SJCRH30 (cell line): ENCODE results near the gene CTH. TPM values are rescaled to one million over a fixed set of nuclear protein-coding genes. Genes with fewer than 3 reads are reported as not detected.
"Not testable (repeated sequence)": the region's sequence is repeated elsewhere in the genome, so short reads cannot be mapped to it uniquely, and the experiment has no call there.

Experiments used
- DNase-seq, 2 experiments: peaks; one replicate each; pipeline ENCODE4 v3.0.0-alpha.2; 2015 to 2020
- H3K27ac ChIP-seq: fragments of 250-450 bp; sonication (Bioruptor Pico); 2 replicates; pipeline ENCODE4 v1.5.1; 2020; ENCODE audit warnings: mild to moderate bottlenecking, moderate library complexity
- H3K27me3 ChIP-seq: fragments of 250-450 bp; sonication (Bioruptor Pico); 2 replicates; pipeline ENCODE4 v1.5.1; 2020; ENCODE audit warnings: mild to moderate bottlenecking, moderate library complexity
- H3K36me3 ChIP-seq: fragments of 250-450 bp; sonication (Bioruptor Pico); 2 replicates; pipeline ENCODE4 v1.5.1; 2020; ENCODE audit warnings: mild to moderate bottlenecking, moderate library complexity
- H3K4me1 ChIP-seq: fragments of 250-450 bp; sonication (Bioruptor Pico); 2 replicates; pipeline ENCODE4 v1.5.1; 2020; ENCODE audit warnings: mild to moderate bottlenecking, moderate library complexity
- H3K4me3 ChIP-seq: fragments of 250-450 bp; sonication (Bioruptor Pico); 2 replicates; pipeline ENCODE4 v1.5.1; 2020; ENCODE audit warnings: mild to moderate bottlenecking, moderate library complexity
- H3K9me3 ChIP-seq: fragments of 250-450 bp; sonication (Bioruptor Pico); replicated peaks from 2 replicates; pipeline ENCODE4 v1.5.1; 2020; ENCODE audit warnings: mild to moderate bottlenecking, moderate library complexity
- total RNA-seq: library from RNA; depleted of rRNA; stranded (reverse); fragments of >200 nt; shearing (Covaris generic); gene quantifications from 2 replicates; pipeline ENCODE4 v1.2.3, GENCODE V29; 2014

Gene CTH
- total RNA-seq, 1 experiment from 2014 or later = 3.5 TPM

DNA sequence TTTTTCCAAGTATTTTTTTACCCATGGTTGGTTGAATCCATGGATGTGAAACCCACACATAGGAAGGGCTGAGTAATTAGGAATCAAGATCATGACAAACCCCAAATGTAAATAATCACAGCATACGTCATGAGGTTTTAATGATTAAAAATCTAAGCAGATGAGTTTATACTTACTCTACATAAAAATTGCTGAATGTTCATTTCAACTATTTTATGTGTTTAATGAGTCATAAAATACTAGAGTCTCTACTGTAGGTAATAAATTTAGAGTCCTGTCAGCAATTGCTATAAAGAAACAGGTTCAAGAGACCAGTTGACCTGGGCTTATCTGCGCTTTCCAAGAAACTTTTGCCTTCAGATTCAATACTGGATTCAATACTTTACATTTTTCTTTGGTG lies 18.2 kb downstream of the CTH start:
- Histone ChIP-seq H3K36me3 (peaks cover 2% of the 10 kb centered on the region), H3K27me3 (no peaks in the 10 kb centered on the region), H3K4me1 (no peaks in the 10 kb centered on the region), H3K9me3 (no peaks in the 10 kb centered on the region), H3K27ac (no peak overlapping the region), H3K4me3 (no peak overlapping the region)
- DNase-seq = no peak

DNA sequence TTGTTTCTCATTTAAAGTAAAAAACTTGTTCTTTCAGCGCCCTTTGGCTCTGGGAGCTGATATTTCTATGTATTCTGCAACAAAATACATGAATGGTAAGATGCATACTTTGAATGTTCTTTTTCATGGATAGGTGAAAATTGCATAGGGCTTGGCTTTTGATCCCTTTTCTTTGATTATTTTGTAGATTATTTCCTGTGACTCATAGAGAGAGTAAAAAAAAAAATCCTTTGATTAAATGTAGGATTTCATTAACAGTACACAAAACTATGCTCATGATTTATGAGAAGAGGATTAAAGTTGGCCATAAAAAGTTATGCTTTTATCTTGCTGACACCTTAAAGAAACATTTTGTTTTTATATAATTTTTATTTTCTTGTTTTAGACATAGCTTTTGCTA lies 18.7 kb downstream of the CTH start:
- Histone ChIP-seq H3K4me1 (no peaks in the 10 kb centered on the region), H3K27ac (no peak overlapping the region), H3K36me3 (peaks cover 2% of the 10 kb centered on the region), H3K27me3 (no peaks in the 10 kb centered on the region), H3K9me3 (no peaks in the 10 kb centered on the region), H3K4me3 (no peak overlapping the region)
- DNase-seq = no peak

DNA sequence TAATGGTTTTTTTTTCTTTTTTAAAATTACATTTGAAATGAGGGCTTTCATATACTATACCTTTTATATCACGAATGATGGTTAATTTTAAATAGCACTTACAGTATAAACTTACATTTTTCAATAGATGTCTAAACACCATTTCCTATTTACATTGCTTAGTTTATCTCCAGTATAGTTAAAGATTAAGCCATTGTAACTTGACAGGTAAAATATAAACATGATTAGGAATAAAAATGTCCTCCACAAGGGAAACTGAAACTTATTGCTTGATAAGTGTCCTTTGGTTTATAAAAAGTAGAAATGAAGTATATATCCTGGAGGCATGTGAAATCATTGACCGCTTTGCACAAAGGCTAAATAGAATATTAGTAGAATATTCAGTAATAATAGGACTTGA lies 20.2 kb downstream of the CTH start:
- no peak overlapping the region for H3K4me3 ChIP-seq
- no peak for DNase-seq
- peaks cover 2% of the 10 kb centered on the region for H3K36me3 ChIP-seq
- no peaks in the 10 kb centered on the region for H3K9me3 ChIP-seq
- no peak overlapping the region for H3K27ac ChIP-seq
- H3K27me3 ChIP-seq = no peaks in the 10 kb centered on the region
- no peaks in the 10 kb centered on the region for H3K4me1 ChIP-seq

DNA sequence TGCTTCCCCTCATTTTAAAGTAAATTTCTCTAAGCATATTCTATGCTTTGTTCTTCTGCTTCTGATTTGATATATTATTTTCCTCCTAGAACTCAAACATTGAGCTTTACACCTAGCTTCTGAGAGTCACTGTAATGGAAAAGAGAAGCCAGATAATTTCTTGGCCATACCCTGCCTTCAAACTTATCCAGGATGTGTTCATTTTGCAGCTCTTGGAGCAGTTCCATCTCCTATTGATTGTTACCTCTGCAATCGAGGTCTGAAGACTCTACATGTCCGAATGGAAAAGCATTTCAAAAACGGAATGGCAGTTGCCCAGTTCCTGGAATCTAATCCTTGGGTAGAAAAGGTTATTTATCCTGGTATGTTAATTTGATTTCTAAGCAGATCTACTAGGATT lies 20.8 kb downstream of the CTH start:
- Histone ChIP-seq H3K4me1 (no peaks in the 10 kb centered on the region), H3K27me3 (no peaks in the 10 kb centered on the region), H3K9me3 (no peaks in the 10 kb centered on the region), H3K27ac (no peak overlapping the region), H3K4me3 (no peak overlapping the region), H3K36me3 (peaks cover 2% of the 10 kb centered on the region)
- no peak for DNase-seq

GRCh38 chr1:70434253-70434859 lies 23.3 kb downstream of the CTH start:
- H3K9me3 ChIP-seq = no peaks in the 10 kb centered on the region
- DNase-seq = no peak
- H3K27ac ChIP-seq = no peak overlapping the region
- H3K36me3 ChIP-seq = peaks cover 2% of the 10 kb centered on the region
- no peaks in the 10 kb centered on the region for H3K27me3 ChIP-seq
- H3K4me3 ChIP-seq = no peak overlapping the region
- H3K4me1 ChIP-seq = no peaks in the 10 kb centered on the region

DNA sequence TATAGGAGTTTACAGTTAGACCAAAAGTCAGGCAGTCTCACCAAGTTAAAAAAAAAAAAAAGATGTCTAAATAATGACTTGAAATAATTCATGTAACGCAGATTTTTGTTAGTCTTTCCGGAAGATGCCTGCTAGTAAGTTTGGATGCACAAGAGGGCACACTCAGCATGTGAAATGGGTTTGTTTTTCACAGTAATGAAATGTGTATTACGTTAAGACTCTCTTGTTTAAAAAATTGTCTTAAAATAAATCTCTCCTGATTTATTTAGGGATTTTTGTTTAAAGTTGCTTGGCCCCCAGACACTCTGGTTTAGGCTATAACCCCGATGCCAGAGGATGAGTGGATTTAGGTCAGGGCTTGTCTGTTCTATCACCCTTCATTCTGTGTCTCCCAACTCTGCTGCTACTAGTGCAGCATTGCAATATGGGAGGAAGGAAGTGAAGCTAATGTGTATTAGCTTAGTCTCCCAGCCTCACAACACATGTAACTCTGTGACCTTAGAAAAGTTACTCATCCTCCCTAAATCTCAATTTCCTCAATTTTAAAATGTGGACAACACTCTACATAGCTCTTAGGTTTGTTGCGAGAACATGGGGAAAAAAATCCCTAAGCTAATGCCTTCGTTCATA lies 25.7 kb downstream of the CTH start:
- H3K36me3 ChIP-seq = peaks cover 2% of the 10 kb centered on the region; the same call in 1 of the 2 replicates
- no peaks in the 10 kb centered on the region for H3K27me3 ChIP-seq
- no peak overlapping the region for H3K27ac ChIP-seq
- no peaks in the 10 kb centered on the region for H3K9me3 ChIP-seq
- H3K4me3 ChIP-seq = no peak overlapping the region
- DNase-seq = no peak
- H3K4me1 ChIP-seq = no peaks in the 10 kb centered on the region

- no peaks in the 10 kb centered on the region for H3K4me1 ChIP-seq
- no peak overlapping the region for H3K27ac ChIP-seq
- no peaks in the 10 kb centered on the region for H3K9me3 ChIP-seq
- no peak for DNase-seq
- H3K4me3 ChIP-seq = no peak overlapping the region
- H3K36me3 ChIP-seq = 0 out of 2 replicates have a peak, but pooled peaks cover 2% of the 10 kb centered on the region
- H3K27me3 ChIP-seq = no peaks in the 10 kb centered on the region
Measured at GRCh38 chr1:70438529-70438928, 27.5 kb downstream of the CTH start.

DNA sequence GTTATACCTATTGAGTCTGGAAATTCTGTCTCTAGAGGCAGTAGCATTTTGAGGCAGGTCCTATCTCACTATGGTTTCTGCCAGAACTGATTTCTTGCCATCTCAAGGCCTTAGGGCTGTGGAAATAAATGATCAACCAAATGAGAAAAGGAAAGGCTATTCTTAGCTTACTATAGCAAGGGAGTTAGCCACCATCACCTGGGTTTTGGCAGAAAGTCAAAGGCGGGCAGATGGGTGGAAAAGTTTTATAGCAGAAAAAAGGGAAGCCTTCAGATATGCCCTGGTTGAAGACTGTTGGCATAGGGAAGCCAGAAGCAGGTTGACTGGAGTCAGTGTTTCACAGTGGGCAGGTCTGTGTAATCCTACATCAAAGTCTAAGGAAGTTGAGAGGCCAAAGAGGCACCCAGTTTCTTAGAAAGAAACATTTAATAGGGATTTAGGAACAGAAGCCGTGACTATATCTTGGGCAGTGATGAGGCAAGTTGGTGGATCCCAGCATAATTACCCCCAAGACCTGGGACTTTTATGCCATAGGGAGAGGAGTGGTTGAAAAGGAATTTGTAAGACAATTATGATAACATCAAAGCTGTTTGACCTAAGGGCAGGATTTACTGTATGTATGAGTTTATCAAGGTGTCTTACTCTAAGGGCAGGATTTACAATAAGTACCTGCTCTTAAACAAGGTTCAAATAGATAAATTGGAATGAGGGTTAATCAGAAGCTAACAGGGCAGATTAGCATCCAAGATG lies 29.7 kb downstream of the CTH start:
- no peak for DNase-seq
- no peaks in the 10 kb centered on the region for H3K9me3 ChIP-seq
- no peaks in the 10 kb centered on the region for H3K27me3 ChIP-seq
- no peaks in the 10 kb centered on the region for H3K4me1 ChIP-seq
- no peak overlapping the region for H3K4me3 ChIP-seq
- no peak overlapping the region for H3K27ac ChIP-seq
- no peaks in the 10 kb centered on the region for H3K36me3 ChIP-seq

- H3K4me1 ChIP-seq = no peaks in the 10 kb centered on the region
- no peak for DNase-seq
- H3K36me3 ChIP-seq = no peaks in the 10 kb centered on the region
- no peak overlapping the region for H3K4me3 ChIP-seq
- H3K27ac ChIP-seq = no peak overlapping the region
- no peaks in the 10 kb centered on the region for H3K27me3 ChIP-seq
- H3K9me3 ChIP-seq = no peaks in the 10 kb centered on the region
Measured at GRCh38 chr1:70441392-70442035, 30.4 kb downstream of the CTH start.

GRCh38 chr1:70442490-70442889 lies 31.4 kb downstream of the CTH start:
- Histone ChIP-seq H3K36me3 (no peaks in the 10 kb centered on the region), H3K27me3 (no peaks in the 10 kb centered on the region), H3K9me3 (no peaks in the 10 kb centered on the region), H3K4me1 (no peaks in the 10 kb centered on the region), H3K4me3 (no peak overlapping the region), H3K27ac (no peak overlapping the region)
- DNase-seq = no peak

- no peaks in the 10 kb centered on the region for H3K9me3 ChIP-seq
- H3K27me3 ChIP-seq = no peaks in the 10 kb centered on the region
- no peaks in the 10 kb centered on the region for H3K36me3 ChIP-seq
- no peak overlapping the region for H3K4me3 ChIP-seq
- DNase-seq = no peak
- H3K27ac ChIP-seq = no peak overlapping the region
- no peaks in the 10 kb centered on the region for H3K4me1 ChIP-seq
Measured at GRCh38 chr1:70443739-70444138, 32.7 kb downstream of the CTH start.

DNA sequence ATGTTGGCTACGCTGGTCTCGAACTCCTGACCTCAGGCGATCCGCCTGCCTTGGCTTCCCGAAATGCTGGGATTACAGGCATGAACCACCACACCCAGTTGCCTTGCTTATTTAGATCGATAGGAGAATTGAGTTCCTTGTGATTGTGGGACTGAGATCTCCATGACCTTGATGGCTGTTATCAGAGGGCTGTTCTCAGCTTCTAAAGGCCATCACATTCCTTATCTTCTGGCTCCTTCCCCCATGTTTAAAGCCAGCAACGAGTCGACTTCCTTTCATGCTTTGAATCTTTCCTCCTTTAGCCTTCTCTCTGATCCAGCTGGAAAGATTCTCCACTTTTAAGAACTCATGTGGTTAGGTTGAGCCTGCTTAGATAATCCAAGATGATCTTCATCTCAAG lies 38.0 kb downstream of the CTH start:
- H3K4me3 ChIP-seq = no peak overlapping the region
- H3K27me3 ChIP-seq = no peaks in the 10 kb centered on the region
- no peak for DNase-seq
- no peaks in the 10 kb centered on the region for H3K36me3 ChIP-seq
- no peaks in the 10 kb centered on the region for H3K9me3 ChIP-seq
- no peaks in the 10 kb centered on the region for H3K4me1 ChIP-seq
- no peak overlapping the region for H3K27ac ChIP-seq

- H3K27ac ChIP-seq, DNase-seq, H3K9me3 ChIP-seq, H3K4me1 ChIP-seq, H3K4me3 ChIP-seq, H3K36me3 ChIP-seq, H3K27me3 ChIP-seq: not testable (repeated sequence)
Measured at GRCh38 chr1:70452164-70452939, 41.3 kb downstream of the CTH start.

DNA sequence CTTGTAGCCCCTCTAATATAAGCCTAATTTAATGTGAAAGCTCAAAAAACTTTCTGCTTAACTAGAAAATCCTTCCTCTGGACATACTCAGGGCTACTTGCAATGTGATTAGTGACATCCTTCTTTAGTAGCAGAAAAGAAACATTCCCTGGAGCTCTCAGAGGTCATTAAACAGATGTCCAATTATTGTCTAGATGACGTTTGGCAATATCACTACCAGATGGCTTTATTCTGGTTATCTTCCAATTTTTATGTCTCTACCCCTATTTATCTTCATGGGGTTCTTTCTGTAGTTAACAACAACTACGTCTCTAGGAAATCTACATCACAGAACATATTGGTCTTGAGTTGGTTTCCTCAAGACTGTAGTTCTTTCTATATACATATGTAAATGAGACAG lies 44.2 kb downstream of the CTH start:
- DNase-seq = no peak
- H3K4me3 ChIP-seq = no peak overlapping the region
- no peaks in the 10 kb centered on the region; the same call in none of the 2 replicates for H3K4me1 ChIP-seq
- no peak overlapping the region for H3K27ac ChIP-seq
- H3K9me3 ChIP-seq = no peaks in the 10 kb centered on the region
- no peaks in the 10 kb centered on the region for H3K27me3 ChIP-seq
- no peaks in the 10 kb centered on the region for H3K36me3 ChIP-seq
